Esophagus muscularis mucosa (tissue), 4 donors: ENCODE results near the gene MXD3. TPM values are rescaled to one million over a fixed set of nuclear protein-coding genes. Genes with fewer than 3 reads are reported as not detected.
"Not testable (repeated sequence)": the region's sequence is repeated elsewhere in the genome, so short reads cannot be mapped to it uniquely, and the experiment has no call there.

Source experiments
- DNase-seq: peaks from one replicate; pipeline ENCODE4 v3.0.0-alpha.2; 2017; ENCODE audit errors: extremely low spot score
- H3K27ac ChIP-seq, 4 donors: fragments of 200-600 bp; sonication (generic); replicated peaks in 1 of 4; 1 replicate in 3 of 4; 2 replicates in 1 of 4; pipeline ENCODE4 v1.5.1; 2016 to 2019; ENCODE audit warnings: mild to moderate bottlenecking in 1 of 4
- H3K27me3 ChIP-seq, 4 donors: fragments of 200-600 bp; sonication (generic); one replicate each; pipeline versions ENCODE4 v1.5.1 to v1.6.0; 2016 to 2019
- H3K36me3 ChIP-seq, 4 donors: fragments of 200-600 bp; sonication (generic); one replicate each; pipeline ENCODE4 v1.5.1; 2016 to 2019
- H3K4me1 ChIP-seq, 4 donors: fragments of 200-600 bp; sonication (generic); one replicate each; pipeline ENCODE4 v1.5.1; 2016 to 2019
- H3K4me3 ChIP-seq, 4 donors: fragments of 200-600 bp; sonication (generic); 1 replicate in 2 of 4; 2 replicates in 2 of 4; pipeline ENCODE4 v1.5.1; 2016 to 2019; ENCODE audit warnings: mild to moderate bottlenecking in 4 of 4, moderate library complexity in 1 of 4
- H3K9me3 ChIP-seq, 4 donors: fragments of 200-600 bp; sonication (generic); 1 replicate in 3 of 4; 2 replicates in 1 of 4; pipeline ENCODE4 v1.5.1; 2016 to 2019
- EP300 ChIP-seq: sonication (generic); formaldehyde crosslinking; IDR thresholded peaks from one replicate; pipeline ENCODE4 v1.6.1; 2017; ENCODE audit warnings: antibody characterized with exemption
- POLR2A ChIP-seq: fragments of 450-650 bp; IDR thresholded peaks from one replicate; pipeline ENCODE4 v1.6.1; 2017; ENCODE audit warnings: antibody characterized with exemption, moderate library complexity, mild to moderate bottlenecking, low read depth
- POLR2AphosphoS5 ChIP-seq, 2 donors: sonication (generic); formaldehyde crosslinking; IDR thresholded peaks; one replicate each; pipeline ENCODE4 v1.6.1; 2017; ENCODE audit warnings: antibody characterized with exemption in 2 of 2
- WGBS: methylation state at CpG from one replicate; pipeline ENCODE4 v1.1.5; 2018; 5-methylcytosine and 5-hydroxymethylcytosine counted together
- intact Hi-C: fragments of 100-400 bp; cut with DNase I; formaldehyde crosslinking; loops from one replicate; pipeline ENCODE4 v1.15.1; 2023
- total RNA-seq, 4 donors: library from RNA; depleted of rRNA; stranded (reverse); fragments of >200 nt; gene quantifications; one replicate each; pipeline versions ENCODE4 v1.1.0 to v1.2.1, GENCODE V29; 2016
- TF ChIP-seq, protein P1 (sequence below), 3 experiments: fragments of 200-600 bp in 2 of 3; fragments of 450-650 bp in 1 of 3; sonication (generic) in 2 of 3; IDR thresholded peaks; one replicate each; pipeline ENCODE4 v1.5.1; 2017 to 2019; ENCODE audit warnings: antibody characterized with exemption in 3 of 3, mild to moderate bottlenecking in 2 of 3, moderate library complexity in 1 of 3

Gene MXD3
- total RNA-seq, 4 donors from 2014 or later, result 2.5 to 11.2 (median 7.9) TPM

GRCh38 chr5:177347699-177348098, 36.0 kb upstream of the MXD3 start:
- no peak overlapping the region for H3K4me3 ChIP-seq
- peaks cover 0 to 46% (median 23%) of the 10 kb centered on the region in 4 donors for H3K36me3 ChIP-seq
- DNase-seq, result no peak
- no peaks in the 10 kb centered on the region for H3K9me3 ChIP-seq
- intact Hi-C loops, result no loop called here
- peaks cover 17 to 58% (median 53%) of the 10 kb centered on the region in 4 donors for H3K4me1 ChIP-seq
- WGBS, result 80% methylated on average over 4 of the region's 4 CpGs
- no peaks in the 10 kb centered on the region for H3K27me3 ChIP-seq
- no peak overlapping the region for H3K27ac ChIP-seq
- no peak for TF ChIP-seq EP300
- TF ChIP-seq POLR2A, result no peak
- TF ChIP-seq, protein P1, sequence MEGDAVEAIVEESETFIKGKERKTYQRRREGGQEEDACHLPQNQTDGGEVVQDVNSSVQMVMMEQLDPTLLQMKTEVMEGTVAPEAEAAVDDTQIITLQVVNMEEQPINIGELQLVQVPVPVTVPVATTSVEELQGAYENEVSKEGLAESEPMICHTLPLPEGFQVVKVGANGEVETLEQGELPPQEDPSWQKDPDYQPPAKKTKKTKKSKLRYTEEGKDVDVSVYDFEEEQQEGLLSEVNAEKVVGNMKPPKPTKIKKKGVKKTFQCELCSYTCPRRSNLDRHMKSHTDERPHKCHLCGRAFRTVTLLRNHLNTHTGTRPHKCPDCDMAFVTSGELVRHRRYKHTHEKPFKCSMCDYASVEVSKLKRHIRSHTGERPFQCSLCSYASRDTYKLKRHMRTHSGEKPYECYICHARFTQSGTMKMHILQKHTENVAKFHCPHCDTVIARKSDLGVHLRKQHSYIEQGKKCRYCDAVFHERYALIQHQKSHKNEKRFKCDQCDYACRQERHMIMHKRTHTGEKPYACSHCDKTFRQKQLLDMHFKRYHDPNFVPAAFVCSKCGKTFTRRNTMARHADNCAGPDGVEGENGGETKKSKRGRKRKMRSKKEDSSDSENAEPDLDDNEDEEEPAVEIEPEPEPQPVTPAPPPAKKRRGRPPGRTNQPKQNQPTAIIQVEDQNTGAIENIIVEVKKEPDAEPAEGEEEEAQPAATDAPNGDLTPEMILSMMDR (IDR thresholded peaks at IDR 0.05), result no peak

DNA sequence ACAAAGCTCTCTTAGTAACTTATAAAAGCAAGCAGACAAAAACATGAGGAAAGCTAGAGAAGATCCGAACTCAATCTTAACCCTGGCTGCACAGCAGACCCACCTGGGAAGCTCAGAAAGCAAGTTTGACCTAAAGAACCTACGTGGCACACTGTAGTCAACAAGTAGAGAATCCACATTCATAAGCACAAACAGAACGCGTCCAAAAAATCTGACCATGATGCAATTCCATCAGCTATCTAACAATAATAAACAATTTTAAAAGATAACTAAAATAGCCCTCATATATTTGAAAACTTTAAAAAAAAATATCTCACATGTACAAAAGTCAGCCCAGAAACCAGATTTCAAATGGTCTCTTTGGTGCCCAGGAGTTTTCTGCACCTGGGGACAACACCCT, 35.1 kb upstream of the MXD3 start:
- H3K27me3 ChIP-seq, result no peaks in the 10 kb centered on the region
- no peak for TF ChIP-seq POLR2A
- TF ChIP-seq, protein P1 (IDR thresholded peaks at IDR 0.05), result no peak
- no peak for TF ChIP-seq EP300
- TF ChIP-seq POLR2AphosphoS5 (IDR thresholded peaks at IDR 0.05), result no peak
- WGBS, result 80% methylated on average over 4 of the region's 4 CpGs
- H3K4me1 ChIP-seq, result peaks cover 17 to 54% (median 46%) of the 10 kb centered on the region in 4 donors
- no peak overlapping the region for H3K27ac ChIP-seq
- H3K9me3 ChIP-seq, result no peaks in the 10 kb centered on the region
- no peak for DNase-seq
- H3K4me3 ChIP-seq, result no peak overlapping the region
- peaks cover 0 to 55% (median 28%) of the 10 kb centered on the region in 4 donors for H3K36me3 ChIP-seq
- intact Hi-C loops, result no loop called here

DNA sequence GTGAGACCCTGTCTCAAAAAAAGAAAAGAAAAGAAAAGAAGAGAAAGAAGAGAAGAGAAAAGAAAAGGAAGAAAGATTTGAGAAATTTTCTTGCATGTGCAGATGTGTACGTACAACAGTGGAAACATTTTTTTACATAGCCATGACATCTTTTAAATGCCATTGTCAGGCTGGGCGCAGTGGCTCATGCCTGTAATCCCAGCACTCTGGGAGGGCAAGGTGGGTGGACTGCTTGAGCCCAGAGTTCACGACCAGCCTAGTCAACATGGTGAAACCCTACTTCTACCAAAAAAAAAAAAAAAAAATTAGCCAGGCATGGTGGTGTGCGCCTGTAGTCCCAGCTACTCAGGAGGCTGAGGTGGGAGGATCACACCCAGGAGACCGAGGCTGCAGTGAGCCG, 33.2 kb upstream of the MXD3 start:
- TF ChIP-seq EP300, result no peak
- TF ChIP-seq POLR2A, result no peak
- TF ChIP-seq POLR2AphosphoS5 (IDR thresholded peaks at IDR 0.05), result no peak
- TF ChIP-seq, protein P1 (IDR thresholded peaks at IDR 0.05), result no peak

GRCh38 chr5:177343777-177344176, 32.1 kb upstream of the MXD3 start:
- DNase-seq, result no peak
- 95% methylated on average over 6 of the region's 6 CpGs for WGBS
- no peak overlapping the region for H3K4me3 ChIP-seq
- H3K36me3 ChIP-seq, result peaks cover 0 to 58% (median 32%) of the 10 kb centered on the region in 4 donors
- intact Hi-C loops, result no loop called here
- TF ChIP-seq POLR2AphosphoS5 (IDR thresholded peaks at IDR 0.05), result no peak
- TF ChIP-seq, protein P1 (IDR thresholded peaks at IDR 0.05), result no peak
- TF ChIP-seq EP300, result no peak
- TF ChIP-seq POLR2A, result no peak
- H3K27ac ChIP-seq, result no peak overlapping the region
- peaks cover 0 to 35% (median 22%) of the 10 kb centered on the region in 4 donors for H3K4me1 ChIP-seq
- H3K27me3 ChIP-seq, result no peaks in the 10 kb centered on the region
- H3K9me3 ChIP-seq, result no peaks in the 10 kb centered on the region

More for the DNA sequence above, 33.2 kb upstream of the MXD3 start:
- H3K27me3 ChIP-seq, result no peaks in the 10 kb centered on the region
- intact Hi-C loops, result no loop called here
- H3K27ac ChIP-seq, result no peak overlapping the region
- no peak for DNase-seq
- no peak overlapping the region for H3K4me3 ChIP-seq
- H3K4me1 ChIP-seq, result peaks cover 7 to 41% (median 33%) of the 10 kb centered on the region in 4 donors
- 95% methylated on average over 6 of the region's 6 CpGs for WGBS
- H3K36me3 ChIP-seq, result peaks cover 0 to 59% (median 28%) of the 10 kb centered on the region in 4 donors
- no peaks in the 10 kb centered on the region for H3K9me3 ChIP-seq

- H3K27me3 ChIP-seq, H3K9me3 ChIP-seq, H3K27ac ChIP-seq, DNase-seq, H3K4me3 ChIP-seq, intact Hi-C loops: not testable (repeated sequence)
- 91% methylated on average over 14 of the region's 14 CpGs for WGBS
- Histone ChIP-seq H3K36me3 (peaks cover 0 to 65% (median 38%) of the 10 kb centered on the region in 4 donors), H3K4me1 (peaks cover 0 to 33% (median 15%) of the 10 kb centered on the region in 4 donors)
Observed at GRCh38 chr5:177343000-177343399, 31.3 kb upstream of the MXD3 start.
